B cell (primary cell): ENCODE data around the gene DNAH11. TPM values are rescaled to one million over a fixed set of nuclear protein-coding genes. Genes with fewer than 3 reads are reported as not detected.
A peak's percentile ranks its signal among the peaks of the same experiment; 100 is the strongest.

Experiments used
- ATAC-seq: fragments of 200-7000 bp; cut with Tn5 transposase; one replicate; pipeline ENCODE4 v1.10.0; 2021; ENCODE audit warnings: low read depth, mild to moderate bottlenecking, moderate number of reproducible peaks, moderate library complexity
- CTCF ChIA-PET: fragments of 350-600 bp; sonication (Branson Sonifier 250); formaldehyde crosslinking; loops from one replicate; lab custom pipeline; 2021; ENCODE audit warnings: antibody characterized with exemption, inconsistent platforms; lab: Charles Lee
- POLR2A ChIA-PET: fragments of 350-600 bp; sonication (Branson Sonifier 250); formaldehyde crosslinking; loops from one replicate; lab custom pipeline; 2021; ENCODE audit warnings: antibody characterized with exemption; lab: Charles Lee
- DNase-seq: peaks from one replicate; pipeline ENCODE4 v3.0.0; 2013
- H2AFZ ChIP-seq: 2 replicates; pipeline ENCODE4 v1.6.1; 2012; ENCODE audit warnings: mild to moderate bottlenecking, low read depth, low read length; ENCODE audit not compliant: insufficient read depth, poor library complexity, severe bottlenecking
- H3K27ac ChIP-seq, 2 donors: 1 replicate in 1 of 2; 2 replicates in 1 of 2; pipeline ENCODE4 v1.5.1; 2012 to 2013; ENCODE audit warnings: low read length in 2 of 2, mild to moderate bottlenecking in 2 of 2, moderate library complexity in 1 of 2
- H3K27me3 ChIP-seq, 4 experiments: fragments of 200-600 bp in 1 of 4; sonication (generic) in 1 of 4; replicated peaks in 1 of 4; 1 replicate in 2 of 4; 2 replicates in 2 of 4; pipeline versions ENCODE4 v1.6.1 to v1.7.0; 2013 to 2016; ENCODE audit warnings: low read length in 3 of 4, mild to moderate bottlenecking in 2 of 4, mixed read lengths in 1 of 4, moderate library complexity in 1 of 4; ENCODE audit not compliant: insufficient read depth in 4 of 4, control insufficient read depth in 3 of 4; ENCODE audit errors: control extremely low read depth in 1 of 4
- H3K36me3 ChIP-seq, 2 experiments: replicated peaks in 1 of 2; 1 replicate in 1 of 2; 2 replicates in 1 of 2; pipeline versions ENCODE4 v1.6.1 to v1.7.1; 2013; ENCODE audit warnings: low read length in 1 of 2; ENCODE audit not compliant: insufficient read depth in 2 of 2, control insufficient read depth in 1 of 2; ENCODE audit errors: control extremely low read depth in 1 of 2, extremely low read depth in 1 of 2
- H3K4me1 ChIP-seq, 2 donors: fragments of 200-600 bp in 1 of 2; sonication (generic) in 1 of 2; 1 replicate in 1 of 2; 2 replicates in 1 of 2; pipeline versions ENCODE4 v1.5.1 to v1.6.1; 2013 to 2017; ENCODE audit warnings: low read length in 2 of 2; ENCODE audit not compliant: control insufficient read depth in 2 of 2, insufficient read depth in 2 of 2
- H3K4me2 ChIP-seq: replicated peaks from 2 replicates; pipeline ENCODE3; 2012; ENCODE audit warnings: mild to moderate bottlenecking, low read depth, low read length; ENCODE audit not compliant: poor library complexity, severe bottlenecking
- H3K4me3 ChIP-seq, 5 experiments: fragments of 200-600 bp in 1 of 5; sonication (generic) in 1 of 5; 1 replicate in 3 of 5; 2 replicates in 2 of 5; pipeline versions ENCODE4 v1.5.1 to v1.7.0; 2011 to 2016; ENCODE audit warnings: low read length in 4 of 5, mild to moderate bottlenecking in 4 of 5, low read depth in 2 of 5, control low read depth in 1 of 5, moderate library complexity in 1 of 5; ENCODE audit not compliant: insufficient read depth in 1 of 5; ENCODE audit errors: control extremely low read depth in 1 of 5, extremely low read depth in 1 of 5
- H3K79me2 ChIP-seq: fragments of 200-600 bp; sonication (generic); one replicate; pipeline ENCODE4 v1.6.0; 2016; ENCODE audit warnings: low read length; ENCODE audit not compliant: control insufficient read depth, insufficient read depth
- H3K9ac ChIP-seq: fragments of 200-600 bp; sonication (generic); 2 replicates; pipeline ENCODE4 v1.6.1; 2017; ENCODE audit warnings: mild to moderate bottlenecking, low read length, moderate library complexity
- H3K9me3 ChIP-seq, 3 donors: one replicate each; pipeline versions ENCODE4 v1.6.1 to v1.7.1; 2013; ENCODE audit warnings: low read length in 2 of 3; ENCODE audit not compliant: control insufficient read depth in 2 of 3, insufficient read depth in 1 of 3; ENCODE audit errors: control extremely low read depth in 1 of 3
- H4K20me1 ChIP-seq: 2 replicates; pipeline ENCODE4 v1.6.0; 2012; ENCODE audit warnings: mild to moderate bottlenecking, low read length; ENCODE audit not compliant: insufficient read depth, control insufficient read depth, poor library complexity, severe bottlenecking
- H3K27ac Mint-ChIP-seq: one replicate; pipeline ENCODE4 v1.8.0; 2021; ENCODE audit warnings: mixed read lengths
- H3K27me3 Mint-ChIP-seq: one replicate; pipeline ENCODE4 v1.8.0; 2021; ENCODE audit warnings: mixed read lengths
- H3K4me1 Mint-ChIP-seq: one replicate; pipeline ENCODE4 v1.8.0; 2021; ENCODE audit warnings: mixed read lengths
- H3K4me3 Mint-ChIP-seq: one replicate; pipeline ENCODE4 v1.8.0; 2021; ENCODE audit warnings: mixed read lengths
- H3K9me3 Mint-ChIP-seq: one replicate; pipeline ENCODE4 v1.8.0; 2022; ENCODE audit warnings: mixed read lengths; ENCODE audit not compliant: insufficient read depth
- CTCF ChIP-seq: fragments of 200-600 bp; IDR thresholded peaks from one replicate; pipeline ENCODE4 v1.8.0; 2022; ENCODE audit warnings: antibody characterized with exemption, mild to moderate bottlenecking
- EZH2 ChIP-seq: IDR thresholded peaks from 2 replicates; pipeline ENCODE4 v1.6.1; 2012; ENCODE audit warnings: borderline replicate concordance, low read depth, mild to moderate bottlenecking, moderate library complexity, low read length; ENCODE audit not compliant: insufficient read depth, poor library complexity, severe bottlenecking
- WGBS: methylation state at CpG from one replicate; pipeline ENCODE4 v1.1.5; 2013; ENCODE audit warnings: missing lambda C conversion rate; ENCODE audit not compliant: insufficient coverage; 5-methylcytosine and 5-hydroxymethylcytosine counted together
- intact Hi-C: fragments of 100-400 bp; cut with micrococcal nuclease; formaldehyde crosslinking; loops from one replicate; pipeline ENCODE4 v1.10.0; 2022
- polyA plus RNA-seq: library from polyadenylated mRNA; depleted of rRNA; stranded (reverse); fragments of >200 nt; gene quantifications from 2 replicates; pipeline ENCODE4 v1.2.3, GENCODE V29; 2012
- total RNA-seq, 2 donors: library from RNA; stranded (reverse); fragments of 120-200 nt in 1 of 2; gene quantifications; 1 replicate in 1 of 2; 2 replicates in 1 of 2; pipeline versions ENCODE4 v1.2.3 to v1.2.4, GENCODE V29; 2013 to 2022

The DNAH11 gene
- total and polyA plus RNA-seq, 2 donors (not counting 1 experiment from before 2014, with no cell fraction given), result not detected

DNA sequence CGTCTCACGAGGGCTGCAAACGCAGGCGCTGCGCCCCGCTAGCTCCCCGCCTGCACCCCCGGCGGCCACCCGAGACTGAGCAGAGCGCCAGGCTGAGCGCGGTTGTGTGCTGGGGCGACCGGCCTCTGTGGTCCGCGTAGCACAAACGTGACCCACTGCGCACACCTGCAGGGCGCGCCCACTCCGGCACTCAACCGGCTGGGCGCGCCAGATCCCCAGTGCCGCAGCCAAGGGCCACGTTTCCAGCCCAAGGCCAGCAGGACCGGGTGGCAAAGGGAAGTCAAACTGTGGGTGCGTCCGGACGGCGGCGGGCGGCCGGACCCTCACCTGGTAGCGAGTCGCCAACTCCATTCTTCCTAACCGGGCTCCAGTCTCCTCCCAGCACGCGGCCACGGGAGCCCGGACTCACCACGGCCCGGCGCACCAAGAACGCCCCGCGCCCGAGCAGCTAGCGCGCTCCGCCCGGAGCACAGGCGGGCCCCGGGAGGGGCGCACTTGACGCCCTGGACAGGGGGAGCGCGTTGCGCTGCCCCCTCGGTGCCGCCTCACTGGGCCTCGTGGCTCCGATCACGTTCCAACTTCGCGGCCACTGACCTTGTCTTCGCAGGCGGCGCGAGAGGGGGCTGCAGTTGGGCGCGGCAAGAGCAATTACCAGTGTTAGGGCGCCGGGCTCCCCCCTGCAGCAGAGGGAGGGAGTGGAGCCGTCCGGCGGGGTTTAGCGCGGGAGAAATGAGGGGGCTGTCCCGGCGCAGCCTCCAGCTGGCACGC lies 402.8 kb downstream of the DNAH11 start, which contains the start of gene CDCA7L:
TSS of gene CDCA7L (minus strand) at position 446 of the 768 bp plus-strand sequence. CDS start at position 351, 95 bp downstream.
- POLR2A ChIA-PET, result interaction anchor here (0.7 to 2.7 kb wide), 12 partner anchors 9 to 593 kb away, joined by 3 to 19 read pairs (median 4); partner anchors contain the start of gene SP4
- CTCF ChIA-PET, result interaction anchor here (0.6 to 2.4 kb wide), 12 partner anchors 9 to 1728 kb away, joined by 3 to 9 read pairs (median 4); no protein-coding TSS in a partner anchor
- Mint-ChIP-seq H3K9me3 (no peaks in the 10 kb centered on the region), H3K4me1 (peaks cover 65% of the 10 kb centered on the region), H3K27ac (peak within 1 kb of the TSS; percentile 99), H3K27me3 (no peaks in the 10 kb centered on the region), H3K4me3 (peak within 1 kb of the TSS; percentile 97)
- ATAC-seq, result peak; percentile 80
- Histone ChIP-seq H3K4me2 (peak within 1 kb of the TSS; percentile 95), H4K20me1 (no peaks in the 10 kb centered on the region), H3K27ac (peak within 1 kb of the TSS; percentile 97 to 98), H3K79me2 (peaks cover 40% of the 10 kb centered on the region), H3K9ac (peak within 1 kb of the TSS; percentile 90), H3K27me3 (no peaks in the 10 kb centered on the region), H3K4me3 (peak within 1 kb of the TSS; percentile 74 to 95 (median 81)), H2AFZ (peak within 1 kb of the TSS; percentile 89), H3K4me1 (peaks cover 56 to 63% of the 10 kb centered on the region in 2 donors), H3K9me3 (no peaks in the 10 kb centered on the region), H3K36me3 (peaks cover 0 to 6% of the 10 kb centered on the region in 2 experiments)
- TF ChIP-seq CTCF (peak; percentile 17), EZH2 (no peak)
- WGBS, result under 1% methylated on average over 83 of the region's 83 CpGs
- peak; percentile 96 for DNase-seq
- intact Hi-C loops, result loop anchor here (1.0 to 10.0 kb wide), 9 partner anchors 21 to 1652 kb away; partner anchors contain the start of genes CCDC126 and HYCC1
